ENCODE measurements around the gene TTLL10.

GRCh38 chr1:1151306-1151705, 22.4 kb upstream of the TTLL10 start:
- TF ChIP-seq CTCF (IDR thresholded peaks at IDR 0.05; ENCODE audit: low read depth, low read length) (no peak), POLR2A (IDR thresholded peaks at IDR 0.05; ENCODE audit: extremely low read depth, insufficient read length) (no peak)
- TF ChIP-seq, protein P1, sequence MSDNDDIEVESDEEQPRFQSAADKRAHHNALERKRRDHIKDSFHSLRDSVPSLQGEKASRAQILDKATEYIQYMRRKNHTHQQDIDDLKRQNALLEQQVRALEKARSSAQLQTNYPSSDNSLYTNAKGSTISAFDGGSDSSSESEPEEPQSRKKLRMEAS (IDR thresholded peaks at IDR 0.05; ENCODE audit: low read depth, low read length) = no peak
